ENCODE measurements around the gene CACNB4.

- TF ChIP-seq CTCF (IDR thresholded peaks at IDR 0.05) (no peak), POLR2AphosphoS5 (IDR thresholded peaks at IDR 0.05; ENCODE audit: low read depth, low read length) (no peak), SIN3A (IDR thresholded peaks at IDR 0.05; ENCODE audit: borderline replicate concordance, insufficient read depth, low read depth, low read length) (no peak), TCF7L2 (IDR thresholded peaks at IDR 0.05; ENCODE audit: low read depth, low read length) (no peak)
Observed at GRCh38 chr2:151976945-151977353, 121.9 kb downstream of the CACNB4 start.

Data from Panc1 (cell line).